ENCODE measurements around the gene RHBDF2. TPM values are rescaled to one million over a fixed set of nuclear protein-coding genes. Genes with fewer than 3 reads are reported as not detected.

RHBDF2 gene
- total RNA-seq, 1 donor from 2014 or later: 12.3 TPM

DNA sequence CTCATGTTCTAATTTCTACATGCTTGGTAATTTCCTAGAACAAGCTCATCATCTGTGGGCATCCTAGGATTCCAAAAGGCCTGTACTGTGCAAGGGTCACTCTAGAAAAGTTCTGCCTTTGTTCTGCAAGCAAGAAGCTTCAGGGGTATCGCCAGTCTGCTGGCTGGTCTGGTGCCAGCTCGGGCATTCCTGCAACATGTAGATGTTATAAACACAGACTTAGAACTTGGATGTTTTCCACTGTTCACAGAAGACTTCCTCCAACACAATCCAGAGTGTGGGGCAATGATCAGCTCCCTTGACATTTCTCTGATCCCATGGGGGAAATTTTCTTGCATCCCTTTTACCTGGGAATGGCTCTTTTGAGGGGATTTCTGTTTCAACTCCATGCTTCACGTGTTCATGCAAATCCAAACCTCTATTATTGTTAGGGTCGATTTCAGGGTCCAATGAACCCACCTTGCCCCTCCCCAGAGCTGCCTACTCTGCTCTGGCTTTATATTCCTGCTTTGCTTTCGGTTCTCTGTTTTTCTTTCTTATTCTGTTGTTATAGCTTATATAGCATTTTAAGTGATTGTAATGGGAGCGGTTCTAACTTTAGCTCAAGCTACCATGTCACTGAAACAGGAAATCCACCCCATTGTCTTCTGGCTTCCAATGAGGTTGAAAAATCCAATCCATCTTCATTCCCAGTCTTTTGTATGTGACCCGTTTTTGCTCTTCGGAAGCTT lies 73.6 kb downstream of the RHBDF2 start:
- no peak for DNase-seq (ENCODE audit: extremely low spot score, unreplicated experiment)
- TF ChIP-seq, protein P1, sequence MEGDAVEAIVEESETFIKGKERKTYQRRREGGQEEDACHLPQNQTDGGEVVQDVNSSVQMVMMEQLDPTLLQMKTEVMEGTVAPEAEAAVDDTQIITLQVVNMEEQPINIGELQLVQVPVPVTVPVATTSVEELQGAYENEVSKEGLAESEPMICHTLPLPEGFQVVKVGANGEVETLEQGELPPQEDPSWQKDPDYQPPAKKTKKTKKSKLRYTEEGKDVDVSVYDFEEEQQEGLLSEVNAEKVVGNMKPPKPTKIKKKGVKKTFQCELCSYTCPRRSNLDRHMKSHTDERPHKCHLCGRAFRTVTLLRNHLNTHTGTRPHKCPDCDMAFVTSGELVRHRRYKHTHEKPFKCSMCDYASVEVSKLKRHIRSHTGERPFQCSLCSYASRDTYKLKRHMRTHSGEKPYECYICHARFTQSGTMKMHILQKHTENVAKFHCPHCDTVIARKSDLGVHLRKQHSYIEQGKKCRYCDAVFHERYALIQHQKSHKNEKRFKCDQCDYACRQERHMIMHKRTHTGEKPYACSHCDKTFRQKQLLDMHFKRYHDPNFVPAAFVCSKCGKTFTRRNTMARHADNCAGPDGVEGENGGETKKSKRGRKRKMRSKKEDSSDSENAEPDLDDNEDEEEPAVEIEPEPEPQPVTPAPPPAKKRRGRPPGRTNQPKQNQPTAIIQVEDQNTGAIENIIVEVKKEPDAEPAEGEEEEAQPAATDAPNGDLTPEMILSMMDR (conservative IDR thresholded peaks at IDR 0.05): no peak
- H3K36me3 Mint-ChIP-seq: peaks cover 14% of the 10 kb centered on the region
- no peaks in the 10 kb centered on the region for H3K9me3 Mint-ChIP-seq
- no peak overlapping the region for H3K4me3 Mint-ChIP-seq
- H3K4me1 Mint-ChIP-seq (ENCODE audit: unreplicated experiment): peaks cover 5% of the 10 kb centered on the region
- H3K27ac Mint-ChIP-seq: no peak overlapping the region
- H3K27me3 Mint-ChIP-seq: no peaks in the 10 kb centered on the region

DNA sequence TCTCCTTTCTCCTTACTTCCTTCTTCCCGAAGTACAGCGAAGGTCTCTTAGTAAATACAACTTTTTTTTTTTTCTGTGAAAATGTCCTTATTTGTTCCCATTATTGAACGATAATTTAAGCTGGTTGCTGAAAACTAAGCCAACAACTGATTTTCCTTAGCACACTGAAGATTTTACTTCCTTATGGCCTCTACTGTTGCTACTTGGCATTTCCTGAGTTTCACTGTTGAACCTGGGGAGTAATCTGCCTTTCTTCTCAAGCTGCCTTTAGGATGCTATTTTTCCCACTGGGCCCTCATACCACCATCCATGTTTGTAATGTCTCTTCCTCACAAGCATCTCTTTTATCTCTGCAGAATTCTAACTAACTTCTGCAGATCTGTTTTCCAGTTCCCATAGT lies 74.4 kb downstream of the RHBDF2 start:
- no peak overlapping the region for H3K27ac Mint-ChIP-seq
- no peaks in the 10 kb centered on the region for H3K27me3 Mint-ChIP-seq
- TF ChIP-seq, protein P1 (conservative IDR thresholded peaks at IDR 0.05): no peak
- no peak for DNase-seq (ENCODE audit: extremely low spot score, unreplicated experiment)
- no peak overlapping the region for H3K4me3 Mint-ChIP-seq
- H3K9me3 Mint-ChIP-seq: no peaks in the 10 kb centered on the region
- peaks cover 5% of the 10 kb centered on the region for H3K4me1 Mint-ChIP-seq (ENCODE audit: unreplicated experiment)
- H3K36me3 Mint-ChIP-seq: peaks cover 16% of the 10 kb centered on the region

DNA sequence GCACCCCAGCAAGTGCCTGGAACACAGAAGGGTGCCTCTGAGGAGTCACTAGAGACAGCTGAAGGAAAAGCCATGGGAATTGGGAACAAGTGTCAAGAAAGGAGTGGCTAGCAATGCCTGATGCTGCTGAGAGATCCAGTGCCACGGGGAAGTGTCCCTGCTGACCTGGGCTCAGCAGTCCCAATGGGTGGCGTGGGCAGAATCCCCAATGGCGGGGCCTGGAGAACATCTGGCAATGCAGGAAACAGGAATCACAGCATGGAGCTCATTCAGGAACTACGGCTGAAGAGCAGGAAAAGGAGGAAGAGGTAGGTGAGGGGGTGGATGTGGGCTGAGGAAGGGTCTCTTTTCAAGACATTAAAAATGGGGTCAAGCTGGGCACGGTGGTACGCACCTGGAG lies 78.4 kb downstream of the RHBDF2 start:
- no peak overlapping the region for H3K27ac Mint-ChIP-seq
- no peaks in the 10 kb centered on the region for H3K9me3 Mint-ChIP-seq
- DNase-seq (ENCODE audit: extremely low spot score, unreplicated experiment): no peak
- peaks cover 11% of the 10 kb centered on the region for H3K36me3 Mint-ChIP-seq
- TF ChIP-seq, protein P1 (conservative IDR thresholded peaks at IDR 0.05): no peak
- no peaks in the 10 kb centered on the region for H3K27me3 Mint-ChIP-seq
- H3K4me1 Mint-ChIP-seq (ENCODE audit: unreplicated experiment): peaks cover 14% of the 10 kb centered on the region
- H3K4me3 Mint-ChIP-seq: no peak overlapping the region

DNA sequence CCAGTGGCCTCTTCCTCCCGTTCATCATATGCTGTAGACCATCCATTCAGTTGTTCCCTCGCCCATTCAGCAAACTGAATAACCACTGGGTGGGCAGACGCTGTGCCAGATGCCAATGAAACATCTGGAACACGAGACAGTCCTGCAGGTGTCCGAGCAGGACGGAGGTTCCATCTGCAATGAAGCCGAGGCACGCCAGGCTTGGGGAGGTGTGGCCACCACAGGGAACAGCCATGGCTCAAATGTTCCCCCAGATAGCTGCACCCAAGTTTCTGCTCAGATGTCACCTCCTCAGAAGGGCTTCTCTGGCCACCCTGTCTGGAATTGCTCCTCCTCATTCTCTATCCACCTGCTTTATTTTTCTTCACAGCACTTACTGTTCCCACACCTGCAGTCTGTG lies 78.8 kb downstream of the RHBDF2 start:
- Mint-ChIP-seq H3K27ac (no peak overlapping the region), H3K9me3 (no peaks in the 10 kb centered on the region), H3K4me3 (no peak overlapping the region), H3K4me1 (ENCODE audit: unreplicated experiment) (peaks cover 14% of the 10 kb centered on the region), H3K36me3 (peaks cover 11% of the 10 kb centered on the region), H3K27me3 (no peaks in the 10 kb centered on the region)
- no peak for DNase-seq (ENCODE audit: extremely low spot score, unreplicated experiment)
- TF ChIP-seq, protein P1 (conservative IDR thresholded peaks at IDR 0.05): no peak

DNA sequence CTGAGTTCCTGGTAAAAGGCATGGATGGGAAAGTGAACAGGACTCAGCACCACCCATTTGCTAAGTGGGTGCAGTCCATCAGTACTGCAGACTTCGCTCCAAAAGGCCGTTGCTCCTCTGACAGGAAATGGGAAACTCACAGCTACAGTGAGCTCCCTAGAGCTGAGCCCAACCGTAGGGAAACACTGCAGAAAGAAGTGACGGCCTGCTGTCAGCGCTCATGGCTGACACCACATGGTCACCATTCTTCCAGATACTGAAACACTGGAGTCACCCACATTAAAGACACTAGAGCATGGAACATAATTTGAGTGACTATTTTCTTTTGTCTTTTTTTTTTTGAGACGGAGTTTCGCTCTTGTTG lies 80.2 kb downstream of the RHBDF2 start:
- Mint-ChIP-seq H3K27me3 (no peaks in the 10 kb centered on the region), H3K4me3 (no peak overlapping the region), H3K4me1 (ENCODE audit: unreplicated experiment) (peaks cover 14% of the 10 kb centered on the region), H3K27ac (no peak overlapping the region), H3K9me3 (no peaks in the 10 kb centered on the region), H3K36me3 (peaks cover 11% of the 10 kb centered on the region)
- TF ChIP-seq, protein P1 (conservative IDR thresholded peaks at IDR 0.05): no peak
- DNase-seq (ENCODE audit: extremely low spot score, unreplicated experiment): no peak

Other genes starting within 250 kb of the RHBDF2 start
- gene UBALD2, start 236.1 kb downstream of the RHBDF2 start, total RNA-seq (ENCODE audit: low replicate concordance): 46.9 and 53.1 TPM in 2 replicates
- gene QRICH2, start 193.1 kb downstream of the RHBDF2 start, total RNA-seq (ENCODE audit: low replicate concordance): 3.9 and 11.7 TPM in 2 replicates
- gene PRPSAP1, start 147.5 kb downstream of the RHBDF2 start, total RNA-seq (ENCODE audit: low replicate concordance): 45.3 and 82.0 TPM in 2 replicates
- 4.3 and 26.8 TPM in 2 replicates for gene SPHK1, start 116.8 kb downstream of the RHBDF2 start, total RNA-seq (ENCODE audit: low replicate concordance)
- gene UBE2O, start 48.3 kb downstream of the RHBDF2 start, total RNA-seq (ENCODE audit: low replicate concordance): 38.5 and 51.5 TPM in 2 replicates
- not detected in 2 replicates for gene AANAT, start 33.8 kb downstream of the RHBDF2 start, total RNA-seq (ENCODE audit: low replicate concordance)
- gene CYGB, start 36.3 kb upstream of the RHBDF2 start, total RNA-seq (ENCODE audit: low replicate concordance): 2.5 and 10.0 TPM in 2 replicates
- 0.33 and 3.3 TPM in 2 replicates for gene PRCD, start 38.6 kb upstream of the RHBDF2 start, total RNA-seq (ENCODE audit: low replicate concordance)
- gene ST6GALNAC2, start 84.4 kb upstream of the RHBDF2 start, total RNA-seq (ENCODE audit: low replicate concordance): 4.3 and 10.4 TPM in 2 replicates
- gene ST6GALNAC1, start 142.3 kb upstream of the RHBDF2 start, total RNA-seq (ENCODE audit: low replicate concordance): 10.3 and 17.3 TPM in 2 replicates
- gene MXRA7, start 209.5 kb upstream of the RHBDF2 start, total RNA-seq (ENCODE audit: low replicate concordance): 43.4 and 75.0 TPM in 2 replicates
- gene JMJD6, start 225.2 kb upstream of the RHBDF2 start, total RNA-seq (ENCODE audit: low replicate concordance): 23.6 and 35.4 TPM in 2 replicates
- gene METTL23, start 225.4 kb upstream of the RHBDF2 start, total RNA-seq (ENCODE audit: low replicate concordance): 27.5 and 28.2 TPM in 2 replicates
- 198 and 273 TPM in 2 replicates for gene SRSF2, start 235.9 kb upstream of the RHBDF2 start, total RNA-seq (ENCODE audit: low replicate concordance)
- 29.0 and 33.9 TPM in 2 replicates for gene MFSD11, start 236.7 kb upstream of the RHBDF2 start, total RNA-seq (ENCODE audit: low replicate concordance)

All from type B pancreatic cell (in vitro differentiated cells).